IMR-90 (cell line): Measurements from ENCODE around the gene OR10G6. TPM values are rescaled to one million over a fixed set of nuclear protein-coding genes. Genes with fewer than 3 reads are reported as not detected.

Experiments
- ATAC-seq: fragments of 200-7000 bp; cut with Tn5 transposase; 2 replicates; pipeline ENCODE4 v1.9.1; 2020; ENCODE audit warnings: low read depth, mild to moderate bottlenecking, moderate library complexity
- BruUV-seq: library from RNA; stranded (reverse); fragments of 400-500 nt; replicated peaks from 2 replicates; lab custom pipeline; 2021; lab: Mats Ljungman, UMichigan
- CTCF ChIA-PET: fragments of 300-600 bp; formaldehyde crosslinking; extraction: SDS; loops from one replicate; lab custom pipeline; 2021; ENCODE audit warnings: antibody characterized with exemption; lab: Yijun Ruan, JAX
- POLR2A ChIA-PET: fragments of 300-600 bp; sonication (Branson Sonifier 250); formaldehyde crosslinking; loops from one replicate; lab custom pipeline; 2022; ENCODE audit warnings: antibody characterized with exemption; ENCODE audit not compliant: unreplicated experiment; lab: Charles Lee
- DNase-seq: peaks from one replicate; pipeline ENCODE4 v3.0.0; 2013
- H2AFZ ChIP-seq: replicated peaks from 2 replicates; pipeline ENCODE3; 2013; ENCODE audit warnings: low read length, mild to moderate bottlenecking; ENCODE audit not compliant: poor library complexity
- H2AK5ac ChIP-seq: 2 replicates; pipeline ENCODE4 v1.6.1; 2013; ENCODE audit warnings: low read depth, low read length, inconsistent platforms
- H2AK9ac ChIP-seq: replicated peaks from 2 replicates; pipeline ENCODE3; 2013; ENCODE audit warnings: mild to moderate bottlenecking, low read depth, low read length, moderate library complexity; ENCODE audit not compliant: poor library complexity
- H2BK120ac ChIP-seq: 2 replicates; pipeline ENCODE4 v1.6.1; 2013; ENCODE audit warnings: low read depth, low read length, inconsistent platforms
- H2BK15ac ChIP-seq: 3 replicates; pipeline ENCODE4 v1.6.1; 2013; ENCODE audit warnings: low read depth, low read length, inconsistent platforms
- H2BK20ac ChIP-seq: 2 replicates; pipeline ENCODE4 v1.6.1; 2013; ENCODE audit warnings: low read depth, mild to moderate bottlenecking, inconsistent platforms, low read length, moderate library complexity
- H2BK5ac ChIP-seq: 2 replicates; pipeline ENCODE4 v1.6.1; 2013; ENCODE audit warnings: mild to moderate bottlenecking, low read depth, low read length, inconsistent platforms; ENCODE audit not compliant: poor library complexity, severe bottlenecking
- H3K14ac ChIP-seq: replicated peaks from 2 replicates; pipeline ENCODE4 v1.6.1; 2013; ENCODE audit warnings: low read depth, low read length, inconsistent platforms
- H3K18ac ChIP-seq: 2 replicates; pipeline ENCODE4 v1.6.1; 2013; ENCODE audit warnings: low read depth, low read length, control low read depth
- H3K23ac ChIP-seq: 2 replicates; pipeline ENCODE4 v1.6.1; 2013; ENCODE audit warnings: low read depth, low read length, inconsistent platforms
- H3K27ac ChIP-seq: 2 replicates; pipeline ENCODE4 v1.5.1; 2013; ENCODE audit warnings: mild to moderate bottlenecking, control low read depth, low read length; ENCODE audit not compliant: insufficient read depth
- H3K27me3 ChIP-seq: 2 replicates; pipeline ENCODE4 v1.6.1; 2013; ENCODE audit warnings: low read length; ENCODE audit not compliant: control insufficient read depth, insufficient read depth
- H3K36me3 ChIP-seq: 2 replicates; pipeline ENCODE4 v1.6.1; 2013; ENCODE audit warnings: low read length, mixed read lengths; ENCODE audit not compliant: control insufficient read depth, insufficient read depth
- H3K4ac ChIP-seq: 2 replicates; pipeline ENCODE4 v1.6.1; 2013; ENCODE audit warnings: low read depth, low read length, inconsistent platforms
- H3K4me1 ChIP-seq: 2 replicates; pipeline ENCODE4 v1.6.1; 2013; ENCODE audit warnings: low read length, mixed read lengths; ENCODE audit not compliant: control insufficient read depth, insufficient read depth
- H3K4me2 ChIP-seq: 2 replicates; pipeline ENCODE4 v1.6.1; 2013; ENCODE audit warnings: low read depth, mild to moderate bottlenecking, control low read depth, low read length, moderate library complexity
- H3K4me3 ChIP-seq: 2 replicates; pipeline ENCODE4 v1.5.1; 2013; ENCODE audit warnings: low read depth, mild to moderate bottlenecking, control low read depth, low read length, moderate library complexity; ENCODE audit not compliant: insufficient read depth
- H3K56ac ChIP-seq: 2 replicates; pipeline ENCODE4 v1.6.1; 2013; ENCODE audit warnings: low read length, inconsistent platforms; ENCODE audit not compliant: insufficient read depth; ENCODE audit errors: extremely low read depth
- H3K79me1 ChIP-seq, 2 experiments: 2 replicates each; pipeline ENCODE4 v1.6.1; 2013; ENCODE audit warnings: low read length in 2 of 2, inconsistent platforms in 1 of 2, low read depth in 1 of 2
- H3K9ac ChIP-seq: 2 replicates; pipeline ENCODE4 v1.6.1; 2013; ENCODE audit warnings: low read depth, low read length, control low read depth
- H3K9me1 ChIP-seq: 2 replicates; pipeline ENCODE4 v1.6.1; 2013; ENCODE audit warnings: low read length, inconsistent platforms; ENCODE audit not compliant: insufficient read depth
- H3K9me3 ChIP-seq: 2 replicates; pipeline ENCODE4 v1.6.1; 2013; ENCODE audit warnings: low read length; ENCODE audit not compliant: control insufficient read depth, insufficient read depth
- H4K20me1 ChIP-seq: 2 replicates; pipeline ENCODE4 v1.6.1; 2013; ENCODE audit warnings: low read length, inconsistent platforms; ENCODE audit not compliant: insufficient read depth
- H4K5ac ChIP-seq: 2 replicates; pipeline ENCODE4 v1.6.1; 2013; ENCODE audit warnings: mild to moderate bottlenecking, low read depth, low read length, control low read depth
- H4K8ac ChIP-seq, 2 experiments: 2 replicates each; pipeline ENCODE4 v1.6.1; 2013; ENCODE audit warnings: low read depth in 2 of 2, low read length in 2 of 2, control low read depth in 1 of 2, inconsistent platforms in 1 of 2
- H4K91ac ChIP-seq: 2 replicates; pipeline ENCODE4 v1.6.1; 2013; ENCODE audit warnings: low read depth, low read length, inconsistent platforms; ENCODE audit not compliant: insufficient read depth
- BHLHE40 ChIP-seq: fragments of 150-350 bp; IDR thresholded peaks from 2 replicates; pipeline ENCODE4 v1.6.1; 2016; ENCODE audit warnings: mild to moderate bottlenecking, low read depth, low read length
- CEBPB ChIP-seq: IDR thresholded peaks from 2 replicates; pipeline ENCODE4 v1.6.1; 2012; ENCODE audit warnings: low read depth, low read length, improper control_type of control experiment
- CHD1 ChIP-seq: IDR thresholded peaks from 2 replicates; pipeline ENCODE4 v1.6.1; 2012; ENCODE audit warnings: low read depth, low read length, improper control_type of control experiment
- CTCF ChIP-seq: conservative IDR thresholded peaks from 2 replicates; pipeline ENCODE4 v1.5.1; 2012; ENCODE audit warnings: mild to moderate bottlenecking, low read depth, low read length, improper control_type of control experiment
- FOS ChIP-seq: fragments of 150-350 bp; IDR thresholded peaks from 2 replicates; pipeline ENCODE4 v1.6.1; 2016; ENCODE audit warnings: low read depth, low read length
- MAFK ChIP-seq: IDR thresholded peaks from 2 replicates; pipeline ENCODE4 v1.6.1; 2012; ENCODE audit warnings: low read depth, low read length, improper control_type of control experiment
- MAZ ChIP-seq: IDR thresholded peaks from 2 replicates; pipeline ENCODE4 v1.6.1; 2012; ENCODE audit warnings: low read depth, mild to moderate bottlenecking, low read length, improper control_type of control experiment, moderate library complexity, borderline replicate concordance
- MXI1 ChIP-seq: IDR thresholded peaks from 2 replicates; pipeline ENCODE4 v1.6.1; 2012; ENCODE audit warnings: low read depth, mild to moderate bottlenecking, low read length, moderate library complexity, borderline replicate concordance
- NFE2L2 ChIP-seq: fragments of 150-350 bp; IDR thresholded peaks from 2 replicates; pipeline ENCODE4 v1.6.1; 2016; ENCODE audit warnings: low read depth, mild to moderate bottlenecking, low read length
- POLR2A ChIP-seq: IDR thresholded peaks from 2 replicates; pipeline ENCODE4 v1.6.1; 2012; ENCODE audit warnings: mild to moderate bottlenecking, low read depth, low read length
- RAD21 ChIP-seq: IDR thresholded peaks from 2 replicates; pipeline ENCODE4 v1.6.1; 2012; ENCODE audit warnings: low read length, improper control_type of control experiment
- RCOR1 ChIP-seq: IDR thresholded peaks from 2 replicates; pipeline ENCODE4 v1.6.1; 2012; ENCODE audit warnings: mild to moderate bottlenecking, low read length, improper control_type of control experiment; ENCODE audit not compliant: insufficient replicate concordance
- RFX5 ChIP-seq: IDR thresholded peaks from 2 replicates; pipeline ENCODE4 v1.8.0; 2012; ENCODE audit warnings: low read depth, mild to moderate bottlenecking, low read length, moderate library complexity
- SMC3 ChIP-seq: fragments of 150-350 bp; IDR thresholded peaks from 2 replicates; pipeline ENCODE4 v1.6.1; 2016; ENCODE audit warnings: low read depth, mild to moderate bottlenecking, antibody characterized with exemption, low read length, moderate library complexity
- WGBS, 2 experiments: methylation state at CpG; one replicate each; pipeline versions ENCODE4 v1.1.5 to v1.1.7; 2013; ENCODE audit warnings: missing lambda C conversion rate in 2 of 2; ENCODE audit not compliant: insufficient read length in 1 of 2; ENCODE audit errors: extremely low coverage in 2 of 2; 5-methylcytosine and 5-hydroxymethylcytosine counted together
- dilution Hi-C: fragments of 300-500 bp; cut with HindIII; formaldehyde crosslinking; loops from one replicate; pipeline ENCODE4 v1.14.3; 2018; ENCODE audit warnings: low sequenced_read_pairs; ENCODE audit not compliant: unreplicated experiment
- in situ Hi-C: fragments of 300-500 bp; cut with MboI; formaldehyde crosslinking; loops from 3 replicates; pipeline ENCODE4 v1.14.3; 2019; ENCODE audit warnings: low sequenced_read_pairs, inconsistent platforms, mixed read lengths
- intact Hi-C: fragments of 100-400 bp; cut with micrococcal nuclease; formaldehyde crosslinking; loops from 2 replicates; pipeline ENCODE4 v1.10.0; 2022
- polyA plus RNA-seq, 3 experiments: library from polyadenylated mRNA; depleted of rRNA; stranded (reverse); fragments of >200 nt; gene quantifications; 2 replicates each; pipeline ENCODE4 v1.2.3, GENCODE V29; 2012; ENCODE audit warnings: low replicate concordance in 1 of 3
- total RNA-seq: library from RNA; depleted of rRNA; stranded (reverse); fragments of >200 nt; gene quantifications from 2 replicates; pipeline ENCODE4 v1.2.3, GENCODE V29; 2012
- TF ChIP-seq, protein P1 (sequence below): fragments of 150-350 bp; IDR thresholded peaks from 2 replicates; pipeline ENCODE4 v1.6.1; 2016; ENCODE audit warnings: low read depth, mild to moderate bottlenecking, low read length, moderate library complexity, borderline replicate concordance
- TF ChIP-seq, protein P2 (sequence below): fragments of 150-350 bp; IDR thresholded peaks from 2 replicates; pipeline ENCODE4 v1.6.1; 2017; ENCODE audit warnings: mild to moderate bottlenecking, antibody characterized with exemption, low read length, low read depth

Gene OR10G6
- total and polyA plus RNA-seq, 2 of the 4 experiments (the other 2 are of a cell fraction) = not detected

DNA sequence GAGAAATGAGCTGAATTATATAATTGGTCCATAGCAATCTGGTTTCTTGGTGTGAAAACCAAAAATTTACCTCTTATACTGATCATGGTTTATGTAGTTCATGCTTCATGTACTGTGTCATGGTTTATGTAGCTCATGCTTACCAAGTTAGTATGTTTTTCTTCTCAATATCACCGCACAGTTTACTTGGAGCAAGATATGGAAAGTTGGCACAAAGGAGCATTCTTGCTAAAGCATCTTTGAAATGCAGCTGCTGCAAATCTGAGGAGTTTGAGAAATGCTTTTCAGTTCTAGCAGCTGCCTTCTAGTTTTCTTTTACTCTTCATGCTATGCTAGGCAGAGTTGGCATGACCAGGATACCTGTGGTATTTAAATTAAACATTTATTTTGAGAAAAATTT lies 41.7 kb upstream of the OR10G6 start:
- Histone ChIP-seq H3K23ac (no peak overlapping the region), H2BK120ac (no peak overlapping the region), H3K4me3 (no peak overlapping the region), H2AK5ac (no peak overlapping the region), H4K8ac (no peak overlapping the region), H2BK20ac (no peak overlapping the region), H3K36me3 (no peaks in the 10 kb centered on the region), H3K4me2 (no peak overlapping the region), H3K79me1 (no peaks in the 10 kb centered on the region), H4K91ac (no peak overlapping the region), H2BK5ac (no peak overlapping the region), H3K18ac (no peak overlapping the region), H3K9ac (no peak overlapping the region), H3K27me3 (no peaks in the 10 kb centered on the region), H3K9me3 (peaks cover 2% of the 10 kb centered on the region; the same call in 1 of the 2 replicates), H3K9me1 (no peaks in the 10 kb centered on the region), H4K20me1 (no peaks in the 10 kb centered on the region), H3K4ac (no peak overlapping the region), H2AFZ (no peak overlapping the region), H2BK15ac (no peak overlapping the region), H2AK9ac (no peak overlapping the region), H3K56ac (no peak overlapping the region), H3K14ac (no peak overlapping the region), H4K5ac (no peak overlapping the region), H3K4me1 (no peaks in the 10 kb centered on the region), H3K27ac (no peak overlapping the region)
- intact Hi-C loops (no loop called here), in situ Hi-C loops (no loop called here), dilution Hi-C loops (no loop called here)
- no CpG with 5 or more reads among the region's 1 CpG for WGBS, 2 experiments
- ChIA-PET CTCF (no interaction called here), POLR2A (no interaction called here)
- ATAC-seq = no peak; the same call in 1 of the 2 replicates
- no TSS peak for BruUV-seq
- no peak for DNase-seq
- TF ChIP-seq RCOR1 = no peak
- TF ChIP-seq FOS = no peak
- no peak for TF ChIP-seq MAFK
- TF ChIP-seq RAD21 = no peak
- no peak for TF ChIP-seq CHD1
- no peak for TF ChIP-seq CEBPB
- TF ChIP-seq BHLHE40 = no peak
- TF ChIP-seq, protein P1, sequence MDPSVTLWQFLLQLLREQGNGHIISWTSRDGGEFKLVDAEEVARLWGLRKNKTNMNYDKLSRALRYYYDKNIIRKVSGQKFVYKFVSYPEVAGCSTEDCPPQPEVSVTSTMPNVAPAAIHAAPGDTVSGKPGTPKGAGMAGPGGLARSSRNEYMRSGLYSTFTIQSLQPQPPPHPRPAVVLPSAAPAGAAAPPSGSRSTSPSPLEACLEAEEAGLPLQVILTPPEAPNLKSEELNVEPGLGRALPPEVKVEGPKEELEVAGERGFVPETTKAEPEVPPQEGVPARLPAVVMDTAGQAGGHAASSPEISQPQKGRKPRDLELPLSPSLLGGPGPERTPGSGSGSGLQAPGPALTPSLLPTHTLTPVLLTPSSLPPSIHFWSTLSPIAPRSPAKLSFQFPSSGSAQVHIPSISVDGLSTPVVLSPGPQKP = no peak
- TF ChIP-seq, protein P2, sequence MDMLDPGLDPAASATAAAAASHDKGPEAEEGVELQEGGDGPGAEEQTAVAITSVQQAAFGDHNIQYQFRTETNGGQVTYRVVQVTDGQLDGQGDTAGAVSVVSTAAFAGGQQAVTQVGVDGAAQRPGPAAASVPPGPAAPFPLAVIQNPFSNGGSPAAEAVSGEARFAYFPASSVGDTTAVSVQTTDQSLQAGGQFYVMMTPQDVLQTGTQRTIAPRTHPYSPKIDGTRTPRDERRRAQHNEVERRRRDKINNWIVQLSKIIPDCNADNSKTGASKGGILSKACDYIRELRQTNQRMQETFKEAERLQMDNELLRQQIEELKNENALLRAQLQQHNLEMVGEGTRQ = no peak
- TF ChIP-seq CTCF = no peak
- no peak for TF ChIP-seq MAZ
- no peak for TF ChIP-seq RFX5
- TF ChIP-seq MXI1 = no peak
- TF ChIP-seq NFE2L2 = no peak
- no peak for TF ChIP-seq POLR2A
- TF ChIP-seq SMC3 = no peak
